ENCODE data around the gene PPP1CC. TPM values are rescaled to one million over a fixed set of nuclear protein-coding genes. Genes with fewer than 3 reads are reported as not detected.
"Not testable (repeated sequence)": the region's sequence is repeated elsewhere in the genome, so short reads cannot be mapped to it uniquely, and the experiment has no call there.

The PPP1CC gene
- total RNA-seq, 2 donors from 2014 or later = 91.0 to 98.0 TPM

DNA sequence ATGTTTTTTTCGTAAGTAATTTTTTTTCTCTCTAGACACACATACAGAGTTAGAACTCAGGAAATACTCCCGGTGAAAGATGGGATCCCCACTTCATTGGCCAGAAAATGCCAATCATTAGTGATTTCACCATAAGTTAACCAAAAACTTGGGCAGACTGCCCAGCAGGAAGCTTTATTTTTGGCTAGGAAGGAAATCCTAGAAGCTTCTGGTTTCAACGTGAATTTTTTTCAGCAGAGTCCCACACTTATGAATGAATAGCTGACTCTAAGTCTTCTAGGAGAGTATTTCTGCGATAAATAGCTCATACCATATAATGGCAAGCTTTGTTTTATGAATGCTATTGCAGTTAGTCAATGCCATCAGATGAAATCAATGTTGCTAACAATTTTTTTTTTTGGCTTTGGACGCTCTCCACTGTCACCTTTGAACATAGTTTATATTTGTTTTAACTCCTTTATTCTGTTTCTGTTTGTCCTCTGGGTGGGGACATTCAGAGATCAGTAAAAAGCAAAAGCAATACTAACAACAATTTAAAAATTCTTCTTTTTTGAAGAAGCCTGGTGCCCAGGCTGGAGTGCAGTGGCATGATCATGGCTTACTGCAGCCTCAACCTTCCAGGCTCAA is 9.5 kb downstream of the PPP1CC start:
- DNase-seq (ENCODE audit: low spot score) = no peak

DNA sequence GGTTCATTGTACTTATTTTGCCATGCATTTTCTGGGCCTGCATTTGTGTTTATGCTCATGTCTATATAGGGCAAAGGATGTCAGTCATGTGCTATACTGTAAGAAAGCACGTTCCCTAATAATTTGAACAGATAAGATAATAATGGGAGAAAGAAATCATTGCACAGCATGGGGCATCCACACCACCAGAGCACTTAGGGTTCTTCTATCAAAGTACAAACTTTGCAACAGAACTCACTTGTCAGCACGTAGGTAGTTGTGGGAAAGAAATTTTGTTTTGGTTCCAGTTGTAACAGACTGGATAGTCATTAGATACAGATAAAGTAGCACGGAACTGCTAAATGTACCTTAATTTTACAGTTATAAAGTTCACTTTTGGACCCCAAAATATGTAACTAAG is 10.1 kb downstream of the PPP1CC start:
- intact Hi-C loops (cut with DNase I) = loop anchor here in 1 of 2 donors (10.0 kb wide), 1 partner anchor 1602 kb away; no protein-coding TSS in a partner anchor
- no peak for DNase-seq (ENCODE audit: low spot score)

More for the DNA sequence above, 9.5 kb downstream of the PPP1CC start:
- intact Hi-C loops (cut with DNase I) = loop anchor here in 1 of 2 donors (10.0 kb wide), 1 partner anchor 1602 kb away; no protein-coding TSS in a partner anchor

GRCh38 chr12:110731479-110731878 is 11.2 kb downstream of the PPP1CC start:
- intact Hi-C loops (cut with DNase I) = loop anchor here in 1 of 2 donors (10.0 kb wide), 1 partner anchor 1603 kb away; no protein-coding TSS in a partner anchor
- DNase-seq (ENCODE audit: low spot score) = no peak

DNA sequence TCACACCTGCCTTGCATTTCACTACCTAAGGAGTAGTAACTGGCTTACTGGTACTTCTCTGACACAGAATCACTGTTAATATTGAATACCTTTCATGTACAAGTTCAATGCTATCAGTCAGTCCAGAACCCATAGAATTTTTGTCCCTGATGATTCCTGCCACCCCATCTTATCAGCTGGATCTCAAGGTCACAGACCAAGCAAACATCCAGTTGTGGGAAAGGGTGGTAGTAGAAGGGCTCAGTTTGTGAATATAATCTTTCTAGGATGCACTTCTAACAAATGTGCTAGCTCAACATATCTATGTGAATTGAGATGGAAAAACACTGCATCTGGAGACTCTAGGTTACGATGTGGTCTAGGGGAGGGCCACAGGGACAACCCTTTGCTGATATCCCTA is 14.1 kb downstream of the PPP1CC start:
- intact Hi-C loops (cut with DNase I) = loop anchor here in 1 of 2 donors (5.0 kb wide), 1 partner anchor 1139 kb away; no protein-coding TSS in a partner anchor
- DNase-seq (ENCODE audit: low spot score) = no peak

GRCh38 chr12:110726708-110727369 is 15.9 kb downstream of the PPP1CC start:
- intact Hi-C loops (cut with DNase I) = loop anchor here in 1 of 2 donors (5.0 kb wide), 1 partner anchor 1140 kb away; no protein-coding TSS in a partner anchor
- no peak for DNase-seq (ENCODE audit: low spot score)

GRCh38 chr12:110726028-110726427 is 16.7 kb downstream of the PPP1CC start:
- intact Hi-C loops (cut with DNase I) = loop anchor here in 1 of 2 donors (5.0 kb wide), 1 partner anchor 1141 kb away; no protein-coding TSS in a partner anchor
- no peak for DNase-seq (ENCODE audit: low spot score)

DNA sequence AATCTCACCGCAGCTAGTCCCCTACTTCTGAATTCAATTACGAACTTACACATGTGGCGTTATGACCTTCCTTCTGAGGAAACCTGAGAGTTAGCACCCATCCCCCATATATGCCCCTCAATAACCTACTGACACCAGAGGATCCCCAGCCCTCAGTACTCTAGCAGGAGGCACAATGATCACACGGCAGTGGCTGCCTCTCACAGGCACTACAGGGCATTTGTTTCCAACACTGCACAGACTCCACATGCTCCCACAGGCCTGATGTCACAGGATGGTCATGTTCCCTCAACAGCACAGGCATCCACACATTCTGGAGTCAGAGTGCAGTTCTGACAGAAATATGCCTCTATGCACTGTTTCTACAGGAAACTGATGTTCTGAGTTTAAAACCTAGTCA is 17.4 kb downstream of the PPP1CC start:
- intact Hi-C loops (cut with DNase I) = loop anchor here in 1 of 2 donors (5.0 kb wide), 1 partner anchor 1142 kb away; no protein-coding TSS in a partner anchor
- no peak for DNase-seq (ENCODE audit: low spot score)

GRCh38 chr12:110722892-110723291 is 19.8 kb downstream of the PPP1CC start:
- DNase-seq (ENCODE audit: low spot score); intact Hi-C loops (cut with DNase I): not testable (repeated sequence)

- DNase-seq (ENCODE audit: low spot score) = no peak
- intact Hi-C loops (cut with DNase I) = no loop called here
Observed at GRCh38 chr12:110721570-110721969, 21.1 kb downstream of the PPP1CC start.

DNA sequence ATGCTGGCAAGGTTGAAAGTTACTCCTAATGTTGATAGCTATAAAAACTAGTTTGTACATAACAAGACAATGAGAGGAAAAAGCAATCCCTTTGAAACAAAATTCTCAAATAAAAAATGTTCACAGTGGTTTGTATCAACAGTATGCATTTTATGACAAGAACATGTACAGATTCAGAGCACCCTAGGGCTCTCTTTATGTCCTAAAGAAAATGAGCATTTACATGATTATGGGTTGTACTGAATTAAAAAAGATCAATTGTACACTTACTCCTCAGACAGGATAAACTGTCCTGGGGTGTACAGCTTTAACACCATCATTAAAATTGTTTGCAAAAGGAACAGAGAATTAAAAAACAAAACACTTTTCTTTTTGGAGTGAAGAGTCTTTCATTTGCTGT is 22.2 kb downstream of the PPP1CC start:
- DNase-seq (ENCODE audit: low spot score) = no peak
- intact Hi-C loops (cut with DNase I) = no loop called here

GRCh38 chr12:110718222-110718908 is 24.3 kb downstream of the PPP1CC start:
- intact Hi-C loops (cut with DNase I) = loop anchor here in 1 of 2 donors (10.0 kb wide), 1 partner anchor 106 kb away; no protein-coding TSS in a partner anchor
- no peak for DNase-seq (ENCODE audit: low spot score)

- intact Hi-C loops (cut with DNase I) = loop anchor here in 1 of 2 donors (10.0 kb wide), 1 partner anchor 108 kb away; no protein-coding TSS in a partner anchor
Observed at GRCh38 chr12:110717037-110717436, 25.7 kb downstream of the PPP1CC start.

GRCh38 chr12:110708917-110709316 is 33.8 kb downstream of the PPP1CC start:
- intact Hi-C loops (cut with DNase I) = loop anchor here in 1 of 2 donors (10.0 kb wide), 1 partner anchor 176 kb away; no protein-coding TSS in a partner anchor
- DNase-seq (ENCODE audit: low spot score) = no peak

More at GRCh38 chr12:110717037-110717436, 25.7 kb downstream of the PPP1CC start:
- no peak for DNase-seq (ENCODE audit: low spot score)

DNA sequence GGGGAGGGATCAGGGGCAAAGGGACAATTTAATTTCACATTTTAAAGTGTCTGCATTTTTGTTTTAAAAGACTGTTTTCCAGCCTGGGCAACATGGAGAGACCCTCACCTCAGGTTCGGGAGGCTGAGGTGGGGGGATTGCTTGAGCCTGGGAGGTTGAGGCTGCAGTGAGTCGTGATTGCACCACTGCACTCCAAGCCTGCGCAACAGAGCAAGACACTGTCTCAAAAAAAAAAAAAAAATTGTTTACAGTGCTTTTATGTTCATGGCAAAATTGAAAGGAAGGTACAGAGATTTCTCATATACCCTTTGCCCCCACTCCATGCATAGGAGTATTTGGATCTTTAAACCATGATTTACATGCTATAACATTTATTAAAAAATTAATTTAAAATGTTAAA is 37.4 kb downstream of the PPP1CC start:
- no peak for DNase-seq (ENCODE audit: low spot score)
- intact Hi-C loops (cut with DNase I) = loop anchor here in 1 of 2 donors (10.0 kb wide), 1 partner anchor 179 kb away; no protein-coding TSS in a partner anchor

DNA sequence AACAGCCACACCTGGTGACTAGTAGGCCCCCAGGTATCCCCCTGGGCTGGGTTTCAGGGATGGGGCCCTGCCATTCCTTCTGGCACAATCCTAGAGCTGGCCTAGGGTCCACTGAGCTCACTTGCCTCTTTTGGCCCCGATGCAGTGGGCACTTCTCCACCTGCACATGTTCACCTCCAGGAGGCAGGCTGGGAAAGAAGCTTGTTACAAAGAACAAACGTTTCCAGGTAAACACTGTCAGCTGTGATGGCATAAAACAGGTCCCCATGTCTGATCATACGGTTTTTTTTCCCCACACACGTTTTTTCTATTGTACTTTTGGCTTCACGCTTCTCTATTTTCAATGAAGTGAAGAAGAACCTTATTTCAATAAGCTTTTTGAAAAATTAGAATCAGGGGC is 37.9 kb downstream of the PPP1CC start:
- intact Hi-C loops (cut with DNase I) = loop anchor here (5.0 to 10.0 kb wide), 2 partner anchors 123 to 180 kb away; no protein-coding TSS in a partner anchor
- DNase-seq (ENCODE audit: low spot score) = no peak

GRCh38 chr12:110704231-110704630 is 38.5 kb downstream of the PPP1CC start:
- intact Hi-C loops (cut with DNase I) = loop anchor here (5.0 to 10.0 kb wide), 2 partner anchors 123 to 181 kb away; no protein-coding TSS in a partner anchor
- DNase-seq (ENCODE audit: low spot score) = no peak

- no peak for DNase-seq (ENCODE audit: low spot score)
- intact Hi-C loops (cut with DNase I) = loop anchor here (5.0 to 10.0 kb wide), 2 partner anchors 125 to 183 kb away; no protein-coding TSS in a partner anchor
Observed at GRCh38 chr12:110702081-110702480, 40.6 kb downstream of the PPP1CC start.

GRCh38 chr12:110699591-110700445 is 42.9 kb downstream of the PPP1CC start:
- intact Hi-C loops (cut with DNase I) = loop anchor here (5.0 to 10.0 kb wide), 2 partner anchors 127 to 185 kb away; no protein-coding TSS in a partner anchor
- DNase-seq (ENCODE audit: low spot score) = no peak

Data from posterior vena cava (tissue), 2 donors.